Stimulated activated CD4-positive, alpha-beta T cell treated with anti-CD3 and anti-CD28 coated beads, Interleukin-15, amount 100 ng/mL, for 24 hours (primary cell): ENCODE results near the gene LMBRD2.
"Not testable (repeated sequence)": the region's sequence is repeated elsewhere in the genome, so short reads cannot be mapped to it uniquely, and the experiment has no call there.

Experiments
- DNase-seq: peaks from one replicate; pipeline ENCODE4 v3.0.0-alpha.2; 2020

LMBRD2 gene

GRCh38 chr5:36151434-36152323 is at the start of gene LMBRD2, which contains the start of gene SKP2:
LMBRD2 (minus strand) TSS chr5:36151887; CDS start chr5:36143349, 8,538 bp downstream.
SKP2 (plus strand) TSS chr5:36152111; CDS start chr5:36152263, 152 bp downstream.
- peak; percentile 99 for DNase-seq

- DNase-seq: no peak
Measured at GRCh38 chr5:36200513-36200912, 48.8 kb upstream of the LMBRD2 start.

GRCh38 chr5:36199620-36200019 is 47.9 kb upstream of the LMBRD2 start:
- DNase-seq: no peak

- not testable (repeated sequence) for DNase-seq
Measured at GRCh38 chr5:36198783-36199182, 47.1 kb upstream of the LMBRD2 start.

GRCh38 chr5:36198281-36198680 is 46.6 kb upstream of the LMBRD2 start:
- DNase-seq: no peak

GRCh38 chr5:36193746-36194145 is 42.1 kb upstream of the LMBRD2 start:
- no peak for DNase-seq

GRCh38 chr5:36184408-36184807 is 32.7 kb upstream of the LMBRD2 start:
- DNase-seq: not testable (repeated sequence)

- no peak for DNase-seq
Measured at GRCh38 chr5:36181774-36182173, 30.1 kb upstream of the LMBRD2 start.

GRCh38 chr5:36180556-36181350 is 29.1 kb upstream of the LMBRD2 start:
- DNase-seq: no peak

- no peak for DNase-seq
Measured at GRCh38 chr5:36179950-36180349, 28.3 kb upstream of the LMBRD2 start.

GRCh38 chr5:36178524-36178890 is 26.8 kb upstream of the LMBRD2 start:
- no peak for DNase-seq

GRCh38 chr5:36177715-36178523 is 26.2 kb upstream of the LMBRD2 start:
- no peak for DNase-seq

- no peak for DNase-seq
Measured at GRCh38 chr5:36177154-36177553, 25.5 kb upstream of the LMBRD2 start.

- DNase-seq: no peak
Measured at GRCh38 chr5:36175043-36175442, 23.4 kb upstream of the LMBRD2 start.

GRCh38 chr5:36174119-36174518 is 22.4 kb upstream of the LMBRD2 start:
- no peak for DNase-seq

GRCh38 chr5:36173426-36173825 is 21.7 kb upstream of the LMBRD2 start:
- DNase-seq: no peak

GRCh38 chr5:36172599-36172998 is 20.9 kb upstream of the LMBRD2 start:
- DNase-seq: no peak

GRCh38 chr5:36170832-36171424 is 19.2 kb upstream of the LMBRD2 start:
- no peak for DNase-seq

GRCh38 chr5:36168737-36169136 is 17.1 kb upstream of the LMBRD2 start:
- DNase-seq: no peak

- no peak for DNase-seq
Measured at GRCh38 chr5:36164461-36164860, 12.8 kb upstream of the LMBRD2 start.

- DNase-seq: no peak
Measured at GRCh38 chr5:36162810-36163486, 11.3 kb upstream of the LMBRD2 start.

GRCh38 chr5:36161361-36161760 is 9.7 kb upstream of the LMBRD2 start:
- no peak for DNase-seq
